ENCODE data around the gene USP4. TPM values are rescaled to one million over a fixed set of nuclear protein-coding genes. Genes with fewer than 3 reads are reported as not detected.
"Not testable (repeated sequence)": the region's sequence is repeated elsewhere in the genome, so short reads cannot be mapped to it uniquely, and the experiment has no call there.

The USP4 gene
- total RNA-seq, 1 donor from 2014 or later: 21.0 TPM

- no peak for DNase-seq (ENCODE audit: low spot score)
- no peak overlapping the region for H3K27ac ChIP-seq
- H2AFZ ChIP-seq (replicated peaks): no peak overlapping the region
- peak overlapping the region; percentile 93 for H3K27ac Mint-ChIP-seq
- H3K4me3 ChIP-seq: no peak overlapping the region
- H3K27me3 Mint-ChIP-seq (ENCODE audit: insufficient read depth, low read depth): peaks cover 4% of the 10 kb centered on the region
- peaks cover 58% of the 10 kb centered on the region for H3K4me1 Mint-ChIP-seq
- no peaks in the 10 kb centered on the region for H3K27me3 ChIP-seq
- no peak overlapping the region for H3K9ac ChIP-seq
- no peaks in the 10 kb centered on the region for H3K36me3 Mint-ChIP-seq
- H3K4me2 ChIP-seq: no peak overlapping the region
- TF ChIP-seq CTCF (IDR thresholded peaks at IDR 0.05): no peak
- no peak for TF ChIP-seq EZH2phosphoT487 (IDR thresholded peaks at IDR 0.05)
- no peak for TF ChIP-seq EZH2 (IDR thresholded peaks at IDR 0.05)
- H3K4me3 Mint-ChIP-seq: no peak overlapping the region
- no peaks in the 10 kb centered on the region for H3F3A ChIP-seq (ENCODE audit: low read depth)
- no peaks in the 10 kb centered on the region for H3K9me3 ChIP-seq (ENCODE audit: low read depth)
- H3K9me3 Mint-ChIP-seq: no peaks in the 10 kb centered on the region
- no peaks in the 10 kb centered on the region for H3K4me1 ChIP-seq
- no peaks in the 10 kb centered on the region for H3K36me3 ChIP-seq
- no peaks in the 10 kb centered on the region for H3K79me2 ChIP-seq (ENCODE audit: low read depth)
- H4K20me1 ChIP-seq (ENCODE audit: low read depth): no peaks in the 10 kb centered on the region
Measured at GRCh38 chr3:49253512-49253911, 86.3 kb downstream of the USP4 start.

GRCh38 chr3:49248840-49249227 lies 91.0 kb downstream of the USP4 start:
- H2AFZ ChIP-seq (replicated peaks): no peak overlapping the region
- TF ChIP-seq EZH2phosphoT487 (IDR thresholded peaks at IDR 0.05): no peak
- TF ChIP-seq CTCF (IDR thresholded peaks at IDR 0.05): no peak
- TF ChIP-seq EZH2 (IDR thresholded peaks at IDR 0.05): no peak
- no peaks in the 10 kb centered on the region for H3F3A ChIP-seq (ENCODE audit: low read depth)
- no peaks in the 10 kb centered on the region for H4K20me1 ChIP-seq (ENCODE audit: low read depth)
- no peaks in the 10 kb centered on the region for H3K27me3 ChIP-seq
- no peak overlapping the region for H3K4me3 Mint-ChIP-seq
- H3K9me3 ChIP-seq (ENCODE audit: low read depth): no peaks in the 10 kb centered on the region
- no peaks in the 10 kb centered on the region for H3K36me3 ChIP-seq
- peaks cover 32% of the 10 kb centered on the region for H3K4me1 Mint-ChIP-seq
- H3K4me3 ChIP-seq: no peak overlapping the region
- H3K4me1 ChIP-seq: no peaks in the 10 kb centered on the region
- DNase-seq (ENCODE audit: low spot score): no peak
- peak overlapping the region; percentile 92 for H3K27ac Mint-ChIP-seq
- H3K27me3 Mint-ChIP-seq (ENCODE audit: insufficient read depth, low read depth): no peaks in the 10 kb centered on the region
- no peak overlapping the region for H3K9ac ChIP-seq
- no peaks in the 10 kb centered on the region for H3K79me2 ChIP-seq (ENCODE audit: low read depth)
- no peak overlapping the region for H3K4me2 ChIP-seq
- no peak overlapping the region for H3K27ac ChIP-seq
- no peaks in the 10 kb centered on the region for H3K9me3 Mint-ChIP-seq
- H3K36me3 Mint-ChIP-seq: no peaks in the 10 kb centered on the region

GRCh38 chr3:49244581-49245205 lies 95.2 kb downstream of the USP4 start:
- H3K9me3 Mint-ChIP-seq: no peaks in the 10 kb centered on the region
- no peak overlapping the region for H2AFZ ChIP-seq (replicated peaks)
- TF ChIP-seq EZH2 (IDR thresholded peaks at IDR 0.05): no peak
- no peak for TF ChIP-seq CTCF (IDR thresholded peaks at IDR 0.05)
- no peak for TF ChIP-seq EZH2phosphoT487 (IDR thresholded peaks at IDR 0.05)

GRCh38 chr3:49240091-49240490 lies 99.8 kb downstream of the USP4 start:
- not testable (repeated sequence) for H3K27ac Mint-ChIP-seq; H3K79me2 ChIP-seq (ENCODE audit: low read depth); H3K36me3 Mint-ChIP-seq

More at GRCh38 chr3:49244581-49245205, 95.2 kb downstream of the USP4 start:
- Histone ChIP-seq H3F3A (ENCODE audit: low read depth) (no peaks in the 10 kb centered on the region), H3K9me3 (ENCODE audit: low read depth) (no peaks in the 10 kb centered on the region), H4K20me1 (ENCODE audit: low read depth) (no peaks in the 10 kb centered on the region), H3K36me3 (no peaks in the 10 kb centered on the region), H3K4me1 (no peaks in the 10 kb centered on the region), H3K79me2 (ENCODE audit: low read depth) (no peaks in the 10 kb centered on the region), H3K4me3 (no peak overlapping the region), H3K27ac (no peak overlapping the region), H3K9ac (no peak overlapping the region), H3K27me3 (no peaks in the 10 kb centered on the region), H3K4me2 (no peak overlapping the region)
- H3K4me1 Mint-ChIP-seq: peaks cover 16% of the 10 kb centered on the region
- DNase-seq (ENCODE audit: low spot score): no peak
- H3K36me3 Mint-ChIP-seq: peaks cover 2% of the 10 kb centered on the region
- H3K4me3 Mint-ChIP-seq: no peak overlapping the region
- H3K27me3 Mint-ChIP-seq (ENCODE audit: insufficient read depth, low read depth): no peaks in the 10 kb centered on the region
- H3K27ac Mint-ChIP-seq: no peak overlapping the region

More at GRCh38 chr3:49240091-49240490, 99.8 kb downstream of the USP4 start:
- peaks cover 11% of the 10 kb centered on the region for H3K9me3 Mint-ChIP-seq
- H3K4me1 ChIP-seq; DNase-seq (ENCODE audit: low spot score); H3K4me2 ChIP-seq; H3K27ac ChIP-seq; H3K4me3 ChIP-seq; H3K4me3 Mint-ChIP-seq; H3K9me3 ChIP-seq (ENCODE audit: low read depth); H2AFZ ChIP-seq (replicated peaks); H3K27me3 Mint-ChIP-seq (ENCODE audit: insufficient read depth, low read depth); H4K20me1 ChIP-seq (ENCODE audit: low read depth); H3F3A ChIP-seq (ENCODE audit: low read depth); H3K9ac ChIP-seq; H3K27me3 ChIP-seq; H3K36me3 ChIP-seq; H3K4me1 Mint-ChIP-seq: not testable (repeated sequence)
